Measurements from ENCODE around the gene ODF2. TPM values are rescaled to one million over a fixed set of nuclear protein-coding genes. Genes with fewer than 3 reads are reported as not detected.

ODF2 gene
- total and polyA plus RNA-seq, 2 of the 8 experiments (the other 6 are each of a cell fraction or from before 2014, with no cell fraction given) = 5.6 to 17.9 TPM

DNA sequence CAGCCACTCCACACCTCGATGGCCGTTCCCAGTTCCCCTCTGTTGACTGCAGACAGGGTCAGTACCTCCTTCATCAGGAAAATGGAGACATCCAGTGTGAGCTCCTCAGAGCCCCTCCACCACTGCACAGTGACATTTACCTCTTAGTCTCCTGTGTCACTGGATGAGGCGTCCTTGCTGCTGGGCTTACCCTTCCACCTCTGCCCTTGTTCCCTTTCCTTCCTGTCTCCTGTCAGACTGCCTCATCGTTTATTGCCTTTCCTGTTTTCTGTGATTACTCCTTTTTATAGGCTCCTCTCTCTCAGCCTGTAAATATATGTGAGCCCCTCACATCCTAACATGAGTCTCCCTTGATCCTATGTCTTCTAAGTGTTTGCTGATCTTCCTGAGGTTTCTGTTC, 73.4 kb downstream of the ODF2 start (continued):
- TF ChIP-seq RBBP5 (IDR thresholded peaks at IDR 0.05; ENCODE audit: borderline replicate concordance, low read depth, low read length) = no peak
- TF ChIP-seq ASH2L (IDR thresholded peaks at IDR 0.05; ENCODE audit: low read length) = no peak

Measured in H1 (cell line).